NCI-H2107 treated with DMSO at 0.1 percent for 48 hours (cell line): ENCODE results near the gene SCP2D1.

ENCODE experiments used
- DNase-seq: peaks from one replicate; lab custom pipeline; 2025; ENCODE audit not compliant: unreplicated experiment; lab: John Stamatoyannopoulos, UW

The SCP2D1 gene

DNA sequence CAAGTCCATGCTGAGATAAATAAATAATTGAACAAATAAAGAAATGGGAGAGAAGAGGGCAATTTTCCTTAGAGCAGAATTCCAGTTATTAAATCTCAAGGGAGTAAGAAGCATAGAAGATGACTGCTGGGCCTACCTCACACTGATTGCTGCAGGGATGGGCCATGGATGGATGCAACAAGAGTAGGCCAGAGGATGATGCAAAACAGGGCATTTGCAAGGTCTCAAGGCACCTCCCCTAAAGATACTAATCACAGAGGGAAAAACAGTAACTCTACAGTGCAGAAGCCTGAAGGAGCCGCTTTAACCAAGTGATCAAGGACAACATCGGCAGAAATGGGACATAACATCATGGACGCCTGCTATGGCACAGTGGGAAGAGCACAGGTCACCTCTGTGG lies 1.7 kb upstream of the SCP2D1 start:
- no peak for DNase-seq

DNA sequence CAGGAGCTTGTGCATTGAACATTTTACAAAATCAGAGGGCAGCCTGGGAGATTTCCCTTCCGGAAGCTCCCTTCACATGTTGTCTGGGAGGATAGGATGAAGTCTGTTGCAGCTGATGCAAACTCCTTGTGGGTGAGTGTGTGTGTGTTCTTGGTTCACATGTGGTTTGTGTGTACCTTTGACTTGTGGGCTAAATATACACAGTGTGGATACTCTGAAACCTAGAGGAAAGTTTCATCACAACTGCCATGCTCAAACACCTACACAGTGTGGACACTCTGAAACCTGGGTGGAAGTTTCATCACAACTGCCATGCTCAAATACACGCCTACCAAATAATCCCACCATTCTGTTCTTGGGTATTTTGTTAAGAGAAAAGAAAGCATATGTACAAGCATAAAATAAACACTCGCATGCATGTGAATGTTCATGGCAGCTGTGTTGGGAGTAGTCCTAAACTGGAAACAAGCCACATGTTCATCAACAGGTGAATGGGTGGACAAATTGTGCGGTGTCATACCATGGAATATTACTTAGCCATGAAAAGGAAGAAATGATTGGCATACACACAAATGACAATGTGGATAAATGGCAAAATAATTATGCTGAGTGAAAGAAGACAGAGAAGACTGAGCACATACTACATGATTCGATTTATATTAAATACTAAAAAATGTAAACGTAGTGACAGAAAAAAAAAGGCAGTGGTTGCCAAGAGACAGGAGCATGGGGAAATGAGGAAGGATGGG lies 1.8 kb downstream of the SCP2D1 start:
- DNase-seq = no peak

DNA sequence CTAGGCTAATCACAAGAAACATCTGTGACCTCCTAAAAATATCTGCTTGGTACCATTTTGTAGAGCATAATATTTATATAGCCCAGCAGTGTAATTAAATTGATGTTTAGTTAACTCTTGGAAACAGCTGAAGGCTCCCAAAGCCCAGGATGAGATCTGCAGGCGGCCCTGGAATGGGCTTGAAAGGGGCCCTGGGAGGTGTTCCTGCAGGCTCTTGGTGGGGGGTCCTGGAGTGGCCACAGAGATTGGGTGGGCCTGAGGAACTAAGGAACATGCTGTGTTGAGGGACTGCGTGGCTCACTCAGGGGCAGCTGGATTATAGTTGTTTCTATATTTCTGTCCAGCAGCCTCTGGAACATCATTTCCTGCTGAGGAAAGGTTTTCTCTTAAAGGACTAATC lies 9.2 kb downstream of the SCP2D1 start:
- DNase-seq = no peak

DNA sequence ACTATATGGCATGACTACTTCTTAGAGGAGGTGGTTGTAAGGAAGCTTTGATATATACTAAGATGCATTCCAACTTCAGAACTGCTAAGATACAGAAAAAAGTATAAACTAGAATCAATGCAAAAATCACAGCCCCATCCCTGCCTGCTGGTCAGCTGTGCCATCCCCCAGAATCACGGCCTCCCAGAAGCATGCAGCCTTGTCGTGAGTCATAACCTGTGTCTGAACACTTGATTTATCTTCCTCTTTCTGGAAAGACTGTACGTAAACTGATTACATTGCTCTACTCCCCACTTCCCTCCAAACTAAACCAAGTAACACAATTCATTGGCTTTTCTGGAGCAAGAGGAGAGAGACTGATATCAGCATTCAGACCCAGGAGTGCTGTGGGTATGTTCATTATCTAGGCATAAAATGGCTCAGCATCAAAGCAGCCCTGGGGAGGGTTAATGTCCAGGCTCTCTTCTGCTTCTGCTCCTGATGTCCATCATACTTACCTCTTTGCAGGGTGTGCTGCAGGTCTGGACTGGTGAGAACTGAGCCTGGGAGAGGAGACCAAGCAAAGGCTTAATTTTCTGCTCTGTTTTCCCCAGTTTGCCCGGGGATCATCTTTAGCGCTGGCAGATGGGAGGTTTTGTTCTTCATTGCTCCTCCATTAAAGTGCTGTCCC lies 18.4 kb downstream of the SCP2D1 start:
- no peak for DNase-seq

DNA sequence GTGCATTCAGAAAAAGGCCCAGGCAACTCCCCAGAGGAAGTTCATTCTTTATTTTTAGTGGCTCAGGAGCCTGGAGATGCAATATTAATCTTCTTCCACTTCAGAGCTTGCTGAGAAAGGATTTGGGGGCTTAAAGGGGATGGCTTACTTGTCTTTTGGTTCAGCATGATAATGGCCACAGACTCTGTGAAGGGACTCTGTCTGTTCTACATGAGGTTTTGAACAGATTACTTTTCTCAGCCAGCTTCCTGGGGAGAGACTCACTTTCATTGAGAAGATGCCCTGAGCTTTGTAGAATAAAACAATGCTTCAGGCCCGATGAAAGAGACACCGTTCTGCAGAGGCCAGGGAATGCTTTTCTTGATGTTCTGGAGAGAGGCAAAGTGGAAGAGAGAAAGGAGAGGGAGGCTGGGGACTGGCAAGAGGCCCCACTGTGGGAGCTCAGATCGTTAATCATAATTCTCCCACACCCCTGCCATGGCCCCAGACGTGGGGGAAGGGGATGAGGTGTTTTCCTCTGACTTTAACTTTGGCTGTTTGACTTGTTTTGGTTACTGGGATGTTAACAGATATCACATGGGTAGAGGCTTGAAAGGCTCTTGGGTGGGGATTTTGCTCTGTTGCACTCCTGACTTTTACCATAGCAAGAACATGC lies 19.1 kb downstream of the SCP2D1 start:
- DNase-seq = no peak

DNA sequence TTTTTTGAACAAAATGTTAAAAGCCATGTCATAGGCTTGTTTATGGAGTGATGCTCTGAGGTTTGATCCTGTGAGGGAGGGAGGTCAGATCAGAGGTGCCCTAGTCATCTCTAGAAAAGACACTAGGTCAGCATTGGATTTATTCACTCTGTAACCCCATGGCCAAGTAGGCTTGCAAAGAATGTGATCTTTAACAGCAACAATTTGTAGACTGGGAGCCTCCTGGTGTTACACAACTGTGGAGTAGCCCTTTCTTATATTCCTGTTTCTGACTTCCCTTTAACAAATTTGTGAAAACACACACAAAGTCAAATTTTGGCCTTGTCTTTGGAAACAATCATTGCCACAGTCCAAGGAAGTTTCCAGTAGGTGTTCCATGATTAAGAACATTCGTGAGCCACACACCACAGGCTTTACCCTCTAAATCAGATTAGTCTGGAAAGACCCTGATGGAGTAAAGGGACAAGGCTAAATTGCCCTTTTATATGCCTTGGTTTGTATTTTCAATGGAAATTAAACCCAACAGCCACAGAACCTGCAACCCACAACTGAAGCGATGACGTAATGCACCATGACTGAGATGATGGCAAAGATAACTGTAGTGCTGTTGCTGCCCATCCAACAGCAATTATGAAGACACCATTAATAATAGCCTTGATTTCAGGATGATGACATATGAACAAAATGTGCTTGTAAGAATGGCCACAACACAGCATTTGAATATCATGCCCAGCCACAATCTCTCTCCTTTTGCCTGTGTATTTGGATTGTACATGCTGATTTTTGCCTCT lies 22.1 kb downstream of the SCP2D1 start:
- no peak for DNase-seq

DNA sequence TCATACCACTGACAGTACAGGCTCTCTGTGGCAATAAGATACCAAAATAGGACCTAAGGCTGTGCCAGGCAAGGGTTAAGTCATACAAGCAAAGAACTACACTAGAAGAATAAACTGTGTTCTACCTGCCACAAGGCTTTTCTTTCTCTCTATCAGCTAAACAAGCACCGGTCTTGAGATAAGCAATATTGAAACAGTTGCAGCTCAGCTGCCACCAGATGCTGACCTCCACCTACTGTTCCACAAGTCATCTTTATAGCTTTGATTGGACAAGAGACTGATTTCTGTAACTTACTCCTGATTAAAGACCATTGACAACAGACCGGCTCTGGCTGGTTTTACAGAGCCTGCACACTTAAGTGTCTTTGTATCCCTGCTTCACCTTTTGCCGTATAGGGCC lies 24.1 kb downstream of the SCP2D1 start:
- no peak for DNase-seq

DNA sequence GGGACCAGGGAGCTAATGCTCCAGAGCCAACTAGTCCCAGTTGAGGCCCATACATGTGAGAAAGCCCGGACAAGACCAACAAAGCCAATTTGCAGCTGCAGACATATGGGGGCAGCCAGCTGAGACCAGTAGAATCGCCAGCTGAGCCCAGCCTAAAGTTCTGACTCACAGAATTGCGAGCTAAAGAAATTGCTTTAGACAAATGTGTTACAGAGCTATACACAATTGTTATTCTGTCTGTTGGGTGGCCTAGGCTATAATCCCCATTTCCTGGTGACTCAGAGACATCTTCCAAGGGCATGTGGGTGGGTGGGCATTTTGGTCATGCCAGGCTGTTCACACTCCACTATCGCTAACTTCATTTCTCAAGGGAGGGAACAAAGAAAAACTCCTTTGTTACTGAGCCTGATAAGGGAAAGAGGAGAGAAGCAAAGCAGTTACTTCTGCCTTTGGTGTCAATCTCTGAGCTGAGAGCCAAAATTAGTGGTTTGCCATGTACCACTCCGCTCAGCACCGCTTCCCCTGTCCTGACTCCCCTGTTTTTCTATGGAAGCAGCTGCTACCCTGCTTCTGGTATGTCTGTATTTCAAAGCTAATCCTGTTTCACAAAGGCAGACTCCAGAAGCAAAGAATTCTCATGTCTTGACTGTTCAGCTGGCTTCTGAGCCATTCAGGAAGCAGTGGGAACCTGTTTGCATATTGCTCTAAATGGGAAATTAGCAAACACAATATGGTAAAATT lies 26.1 kb downstream of the SCP2D1 start:
- DNase-seq = no peak

DNA sequence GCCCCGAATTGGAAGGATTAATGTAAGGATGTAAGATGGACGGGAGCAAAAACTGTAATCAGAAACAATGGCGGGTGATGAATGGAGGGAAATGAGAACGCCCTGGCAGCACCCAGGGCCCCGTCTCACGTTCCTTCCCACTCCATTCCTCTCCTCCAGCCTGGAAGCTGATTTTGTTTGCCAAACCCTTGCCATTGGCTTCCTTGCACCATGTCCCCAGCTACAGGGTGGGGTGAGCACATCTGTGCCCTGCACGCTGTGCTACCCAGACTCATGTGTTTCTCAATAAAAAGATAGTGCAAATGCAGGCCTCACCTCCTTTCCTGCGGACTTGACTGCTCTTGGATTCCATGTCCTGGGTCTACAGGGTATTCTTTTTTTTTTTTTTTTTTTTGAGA lies 26.7 kb downstream of the SCP2D1 start:
- no peak for DNase-seq

DNA sequence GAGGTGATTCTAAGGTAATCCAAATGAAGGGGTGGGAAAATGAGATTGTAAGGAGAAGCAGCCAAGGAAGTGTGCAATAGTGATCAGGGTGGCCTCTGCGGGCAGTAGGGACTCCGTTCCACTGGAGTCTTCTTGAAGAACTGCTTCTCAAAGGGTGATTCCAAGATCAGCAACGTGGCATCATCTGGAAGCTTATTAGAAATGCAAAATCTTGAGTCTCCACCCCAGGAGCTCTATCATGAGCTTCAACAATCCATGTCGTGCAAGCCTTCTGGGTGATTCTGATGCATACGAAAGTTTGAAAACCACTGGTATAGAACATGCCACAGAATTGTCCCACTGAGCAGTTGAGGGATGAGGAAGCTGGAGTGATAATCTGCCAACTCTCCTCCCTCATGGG lies 31.4 kb downstream of the SCP2D1 start:
- no peak for DNase-seq

DNA sequence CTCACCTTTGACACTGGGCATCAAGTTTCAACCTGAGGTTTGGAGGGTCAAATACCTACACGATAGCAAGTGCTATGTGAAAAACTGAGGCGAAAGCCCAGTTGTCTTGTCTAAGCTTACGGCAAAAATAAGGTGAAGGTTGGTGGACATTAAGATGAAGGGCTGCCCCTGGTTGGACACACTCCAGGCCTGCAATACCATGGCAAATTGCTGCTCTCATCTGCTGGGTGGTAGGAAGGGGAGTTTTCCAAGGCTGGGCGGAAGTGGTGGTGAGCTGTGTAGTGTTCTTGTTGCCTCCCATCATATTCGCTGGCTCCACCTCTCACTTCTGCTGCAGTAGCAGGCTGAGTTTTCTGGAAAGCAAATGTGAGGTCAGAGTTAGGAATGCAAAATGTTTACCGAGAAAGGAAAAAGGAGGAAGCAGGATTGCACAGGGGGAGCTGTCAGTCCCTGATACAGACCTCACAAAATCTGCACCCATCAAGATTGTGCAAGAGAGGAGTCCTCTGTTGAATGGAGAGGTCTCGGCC lies 33.7 kb downstream of the SCP2D1 start:
- DNase-seq = no peak

DNA sequence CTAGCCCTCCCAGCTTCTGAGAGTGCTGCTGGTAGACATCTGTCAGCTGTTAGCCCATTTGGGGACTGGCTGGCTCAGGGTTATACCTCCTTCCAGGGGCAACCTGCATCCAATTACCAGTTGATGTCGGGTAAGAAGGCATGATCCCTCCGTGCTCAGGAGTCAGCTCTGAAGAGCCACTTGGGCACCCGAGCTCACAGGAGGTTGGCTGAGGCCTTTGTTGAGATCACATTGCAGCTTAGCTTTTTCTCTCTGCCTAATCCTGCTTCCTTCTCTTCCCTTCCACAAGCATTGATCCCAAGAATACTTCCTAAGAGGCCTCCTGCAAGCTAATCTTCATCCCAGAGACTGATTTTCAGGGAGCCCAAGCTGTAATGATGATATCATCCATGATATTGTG lies 35.5 kb downstream of the SCP2D1 start:
- DNase-seq = no peak

DNA sequence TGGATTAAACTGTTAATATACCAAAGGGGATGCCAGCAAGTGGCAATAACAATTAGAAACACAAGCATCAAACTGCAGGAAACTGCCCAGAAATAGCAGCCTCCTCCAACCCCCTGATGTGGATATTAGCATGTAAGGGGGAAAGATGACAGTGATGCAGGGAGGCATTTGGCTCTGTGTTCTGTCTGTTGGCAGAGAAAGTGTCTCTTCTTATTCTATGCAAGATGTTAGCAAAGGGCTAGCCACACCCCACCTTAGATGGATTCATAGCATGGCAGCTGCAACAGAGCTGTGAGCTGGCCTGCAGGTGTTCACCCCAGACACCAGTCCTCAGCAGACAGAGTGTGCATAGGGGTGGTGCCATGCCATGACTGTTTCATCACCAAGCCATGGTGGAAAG lies 38.0 kb downstream of the SCP2D1 start:
- no peak for DNase-seq

DNA sequence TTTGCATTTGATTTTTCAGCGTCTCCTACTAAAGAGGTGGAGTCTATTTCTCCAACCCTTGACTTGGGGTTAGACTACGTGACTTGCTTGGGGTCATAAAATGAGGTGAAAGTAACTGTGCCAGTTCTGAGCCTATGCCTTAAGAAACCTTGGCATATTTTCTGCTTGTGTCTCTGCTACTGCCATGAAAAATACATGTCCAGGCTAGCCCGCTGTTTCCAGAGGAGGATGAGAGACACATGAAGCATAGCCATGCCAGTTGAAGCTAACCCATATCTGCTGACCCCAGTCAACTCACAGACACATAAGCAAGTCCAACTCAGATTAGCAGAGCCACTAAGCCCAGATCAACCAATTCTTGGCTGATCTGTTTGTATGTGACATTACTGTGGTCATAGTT lies 38.7 kb downstream of the SCP2D1 start:
- DNase-seq = no peak

DNA sequence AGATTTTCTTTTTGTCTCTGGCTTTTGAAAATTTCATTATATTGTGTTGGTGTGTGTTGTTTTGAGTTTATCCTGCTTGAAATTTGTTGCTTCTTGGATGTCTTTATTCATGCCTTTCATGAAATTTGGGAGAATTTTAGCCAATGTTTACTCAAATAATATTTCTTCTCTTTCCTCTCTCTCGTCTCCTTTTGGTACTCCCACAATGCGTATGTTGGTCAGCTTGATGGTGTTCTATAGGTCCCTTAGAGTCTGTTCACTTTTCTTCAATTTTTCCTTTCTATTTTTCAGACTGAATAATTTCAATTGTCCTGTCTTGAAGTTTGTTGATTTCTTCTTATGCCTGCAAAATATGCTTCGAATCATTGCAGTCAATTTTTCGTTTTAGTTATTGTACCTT lies 39.6 kb downstream of the SCP2D1 start:
- DNase-seq = no peak

DNA sequence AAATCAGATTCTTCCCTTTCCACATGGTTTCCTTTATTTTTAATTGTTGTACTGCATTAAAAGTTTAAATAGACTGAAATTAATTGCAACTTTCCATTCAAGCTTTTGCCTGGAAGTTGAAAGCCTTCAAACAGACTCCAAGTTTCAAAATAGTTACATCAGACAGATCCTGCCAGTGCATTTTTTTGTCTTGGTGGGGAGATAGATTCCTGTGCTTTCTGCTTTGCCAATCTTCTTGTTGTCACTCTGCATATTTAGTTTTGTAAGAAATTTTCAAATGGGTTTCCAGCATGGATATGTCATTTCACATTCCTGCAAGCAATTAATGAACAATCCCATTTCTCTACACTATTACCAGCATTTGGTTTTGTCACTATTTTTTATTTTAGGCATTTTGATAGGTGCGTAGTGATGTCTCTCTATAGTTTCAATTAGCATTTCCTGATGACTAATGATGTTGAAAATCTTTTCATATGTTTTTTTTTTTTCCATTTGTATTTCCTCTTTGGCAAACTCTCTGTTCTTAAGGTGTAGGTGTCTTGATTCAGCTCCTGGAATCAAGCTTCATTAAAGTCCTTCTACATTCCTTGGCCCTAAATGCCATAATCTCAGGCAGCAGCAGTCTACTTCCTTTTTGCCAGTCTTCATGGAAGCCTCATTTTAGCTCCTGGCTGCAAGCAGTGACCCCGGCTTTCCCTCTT lies 40.5 kb downstream of the SCP2D1 start:
- DNase-seq = no peak

DNA sequence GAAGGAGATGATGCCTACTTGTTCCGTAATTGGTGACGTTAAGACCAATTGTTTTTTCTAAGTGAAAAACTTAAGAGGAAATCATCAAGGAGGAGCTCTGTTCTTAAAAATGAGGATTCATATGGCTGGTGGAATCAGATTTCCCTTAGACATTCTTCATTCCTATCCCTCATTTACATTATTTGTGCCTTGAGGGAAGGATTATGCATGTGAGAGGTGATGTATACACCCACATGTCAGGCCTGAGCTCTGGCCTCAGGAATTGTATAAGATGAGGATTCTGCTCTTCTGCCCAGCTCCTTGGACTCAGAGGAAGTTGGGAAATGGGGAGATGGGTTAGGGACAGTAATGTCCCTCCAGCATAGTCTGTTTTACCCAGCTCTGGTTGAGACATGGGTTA lies 42.3 kb downstream of the SCP2D1 start:
- DNase-seq = no peak

DNA sequence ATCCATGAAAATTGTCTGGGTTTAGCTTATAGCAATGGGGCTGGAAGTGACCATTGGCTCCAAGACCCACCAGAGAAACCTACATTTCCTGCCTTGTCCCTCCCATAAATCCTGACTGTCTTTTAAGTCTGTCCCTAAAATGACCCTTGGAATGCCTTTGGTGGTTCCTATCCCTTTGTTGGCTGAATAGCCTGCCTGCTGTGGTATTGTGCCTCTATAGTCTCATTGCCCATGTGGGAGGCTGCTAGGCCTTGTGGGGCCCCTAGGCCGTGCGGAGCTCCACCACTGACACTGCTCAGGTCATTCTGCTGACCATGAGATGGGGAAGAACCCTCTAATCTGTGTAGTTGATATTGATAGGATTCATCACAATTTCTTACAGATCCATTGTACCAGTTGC lies 43.3 kb downstream of the SCP2D1 start:
- DNase-seq = no peak

DNA sequence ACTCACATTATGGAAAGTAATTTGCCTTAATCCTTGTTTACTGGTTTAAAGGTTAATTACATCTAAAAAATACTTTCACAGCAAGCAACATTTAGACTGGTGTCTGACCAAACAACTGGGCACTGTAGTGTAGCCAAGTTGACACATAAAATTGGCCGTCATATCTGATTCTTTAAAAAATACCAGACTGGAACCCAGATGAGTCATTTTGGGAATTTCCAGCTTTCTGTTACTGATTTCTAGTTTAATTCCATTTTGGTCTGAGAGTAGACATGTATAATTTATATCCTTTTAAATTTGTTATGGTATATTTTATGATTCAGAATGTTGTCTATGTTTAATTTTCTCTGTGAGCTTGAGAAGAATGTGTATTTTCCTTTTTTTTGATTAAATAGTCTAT lies 44.1 kb downstream of the SCP2D1 start:
- DNase-seq = no peak

DNA sequence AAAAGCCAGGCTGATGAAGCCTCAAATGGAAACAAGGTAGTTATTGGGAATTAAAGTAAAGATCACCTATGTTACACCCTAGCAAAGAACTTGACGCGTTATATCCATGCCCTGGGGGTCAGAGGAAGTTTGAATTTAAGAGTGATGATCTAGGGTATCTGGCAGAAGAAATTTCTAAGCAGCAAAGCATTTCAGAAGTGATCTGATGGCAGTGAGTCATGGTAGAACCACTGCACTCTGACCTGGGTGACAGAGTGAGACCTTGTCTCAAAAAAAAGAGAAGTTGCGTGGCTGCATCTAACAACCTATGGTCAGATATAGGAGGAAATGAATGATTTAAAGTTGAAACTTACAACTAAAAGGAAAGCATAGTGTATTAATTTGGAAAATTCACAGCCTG lies 45.2 kb downstream of the SCP2D1 start:
- no peak for DNase-seq
